Heart right ventricle (tissue), 16 donors: ENCODE data around the gene NT5DC1. TPM values are rescaled to one million over a fixed set of nuclear protein-coding genes. Genes with fewer than 3 reads are reported as not detected.

Experiments
- ATAC-seq, 8 donors: fragments of 200-7000 bp; cut with Tn5 transposase; one replicate each; pipeline ENCODE4 v1.9.1; 2020; ENCODE audit warnings: mild to moderate bottlenecking in 8 of 8, moderate library complexity in 8 of 8, moderate number of reproducible peaks in 1 of 8
- DNase-seq, 2 donors: peaks; one replicate each; pipeline ENCODE4 v3.0.0-alpha.2; 2020
- H3K27ac ChIP-seq, 10 donors: fragments of 200-600 bp; sonication (generic) in 2 of 10; one replicate each; pipeline versions ENCODE4 v1.5.0 to v1.8.0; 2020 to 2022; ENCODE audit warnings: mild to moderate bottlenecking in 3 of 10
- H3K27me3 ChIP-seq, 7 donors: fragments of 200-600 bp; one replicate each; pipeline ENCODE4 v1.8.0; 2021 to 2022; ENCODE audit warnings: mild to moderate bottlenecking in 2 of 7
- H3K36me3 ChIP-seq, 9 donors: fragments of 200-600 bp; sonication (generic) in 1 of 9; one replicate each; pipeline versions ENCODE4 v1.5.0 to v1.8.0; 2020 to 2022; ENCODE audit warnings: mild to moderate bottlenecking in 2 of 9
- H3K4me1 ChIP-seq, 9 donors: fragments of 200-600 bp; sonication (generic) in 1 of 9; one replicate each; pipeline versions ENCODE4 v1.5.0 to v1.8.0; 2020 to 2022; ENCODE audit warnings: mild to moderate bottlenecking in 4 of 9
- H3K4me3 ChIP-seq, 10 donors: fragments of 200-600 bp; sonication (generic) in 2 of 10; one replicate each; pipeline versions ENCODE4 v1.5.0 to v1.8.0; 2020 to 2022; ENCODE audit warnings: mild to moderate bottlenecking in 7 of 10, moderate library complexity in 2 of 10
- H3K9me3 ChIP-seq, 11 donors: fragments of 200-600 bp in 10 of 11; sonication (generic) in 2 of 11; one replicate each; pipeline versions ENCODE4 v1.5.0 to v1.8.0; 2013 to 2022; ENCODE audit warnings: mild to moderate bottlenecking in 2 of 11, control low read depth in 1 of 11, moderate library complexity in 1 of 11
- CTCF ChIP-seq, 9 donors: fragments of 200-600 bp; sonication (generic) in 2 of 9; IDR thresholded peaks; one replicate each; pipeline versions ENCODE4 v1.5.0 to v1.8.0; 2021 to 2022; ENCODE audit warnings: antibody characterized with exemption in 9 of 9, mild to moderate bottlenecking in 5 of 9, moderate library complexity in 1 of 9
- WGBS, 2 donors: extraction: QIAGEN DNeasy Blood & Tissue Kit; methylation state at CpG; one replicate each; pipeline ENCODE4 v1.1.7; 2013; ENCODE audit warnings: inconsistent platforms in 1 of 2; 5-methylcytosine and 5-hydroxymethylcytosine counted together
- intact Hi-C, 10 donors: fragments of 100-400 bp; cut with DNase I; formaldehyde crosslinking; loops; one replicate each; pipeline versions ENCODE4 v1.11.1 to v1.14.2; 2022
- polyA plus RNA-seq, 2 donors: library from polyadenylated mRNA; stranded (reverse); fragments of 200-250 nt; gene quantifications; one replicate each; pipeline ENCODE4 v1.2.3, GENCODE V29; 2013
- total RNA-seq, 10 donors: library from RNA; stranded (reverse); fragmentation: NEBNext Ultra II Directional in 3 of 10; extraction: Animal tissue kit (Norgen Biotek cat#: 25700) in 3 of 10; gene quantifications; one replicate each; pipeline versions ENCODE4 v1.2.1 to v1.2.4, GENCODE V29; 2021 to 2023
- donor health status: Arrhythmogenic right ventricular cardiomyopathy.
- donor health status: ischemic (EF 13 %, LVEDD 7.1; RV severe dilation, severe dysfunction).
- donor health status: healthy with polysubstance abuse.
- donor health status: DM: no; HTN: yes; CAD: no.
- donor health status: DM: no; HTN: no; CAD: no.
- donor health status: ischemic (EF 25% LVEDD 6.9; RV normal size, moderate dysfunction).
- donor health status: ischemic (EF 25% LVEDD 5.7; RV mildly dilated, moderate dysfunction).
- donor health status: healthy.
- donor health status: DM: yes; HTN: yes; CAD: no.
- donor health status: Ischemic cardiomyopathy.
- donor health status: ischemic (EF 35%, LVEDD 5.7; RV mildly dilated, moderate dysfunction).
- donor health status: nonischemic (EF 11% LVEDD 7.7; RV severe dilation, severe dysfunction).
- donor health status: DM: yes; HTN: yes; CAD: no.
- donor health status: PGD.
- donor health status: ischemic (EF 29% LVEDD 5.4; RV normal size, mild dysfunction).
- donor health status: nonischemic (EF 23%, LVEDD 6.1; RV moderate dilation, normal function).

The NT5DC1 gene
- total and polyA plus RNA-seq, 12 donors: 5.9 to 69.7 (median 57.3) TPM

DNA sequence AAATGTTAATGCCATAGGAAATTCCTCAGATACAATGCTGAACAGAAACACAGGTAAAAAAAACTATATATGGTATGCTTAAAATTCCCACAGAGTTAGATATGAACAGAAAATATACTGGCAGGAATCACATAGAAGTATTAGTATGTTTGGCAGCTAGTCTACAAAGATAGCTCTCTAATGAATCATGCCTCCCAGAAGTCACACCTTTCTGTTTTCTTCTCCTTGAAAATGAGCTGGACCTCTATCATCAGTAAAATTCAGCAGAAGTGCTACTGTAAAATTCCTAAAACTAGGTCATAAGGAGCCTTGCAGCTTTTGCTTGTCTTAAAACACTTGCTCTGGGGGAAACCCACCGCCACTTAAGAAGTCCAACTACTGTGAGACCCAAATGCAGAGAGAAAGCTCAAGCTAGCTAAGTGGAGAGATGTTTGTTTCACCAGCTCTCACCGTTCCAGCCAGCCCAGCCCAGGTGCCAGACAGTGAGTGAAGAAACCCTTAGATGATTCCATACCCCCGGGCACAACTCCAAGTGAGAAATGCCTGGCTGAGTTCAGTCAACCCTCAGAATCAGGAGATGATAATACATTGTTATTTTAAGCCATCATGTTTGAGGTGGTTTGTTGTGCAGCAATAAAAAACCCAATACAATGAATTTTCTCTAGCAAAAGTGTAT lies 110.2 kb downstream of the NT5DC1 start:
- ATAC-seq: peak; percentile 58 to 94 (median 90)
- WGBS, 2 donors: 36 to 50% methylated on average over 3 of the region's 3 CpGs
- DNase-seq: peak; percentile 45 to 71
- H3K36me3 ChIP-seq: no peaks in the 10 kb centered on the region
- no peak overlapping the region for H3K4me3 ChIP-seq
- H3K27ac ChIP-seq: peak overlapping the region in 6 of 10 donors; percentile 1 to 54 (median 22)
- no peak for TF ChIP-seq CTCF (IDR thresholded peaks at IDR 0.05)
- intact Hi-C loops: loop anchor here in 1 of 10 donors (10.0 kb wide), 1 partner anchor 354 kb away; no protein-coding TSS in a partner anchor
- H3K27me3 ChIP-seq: no peaks in the 10 kb centered on the region
- no peaks in the 10 kb centered on the region for H3K9me3 ChIP-seq
- peaks cover 0 to 17% (median 5%) of the 10 kb centered on the region in 9 donors for H3K4me1 ChIP-seq

DNA sequence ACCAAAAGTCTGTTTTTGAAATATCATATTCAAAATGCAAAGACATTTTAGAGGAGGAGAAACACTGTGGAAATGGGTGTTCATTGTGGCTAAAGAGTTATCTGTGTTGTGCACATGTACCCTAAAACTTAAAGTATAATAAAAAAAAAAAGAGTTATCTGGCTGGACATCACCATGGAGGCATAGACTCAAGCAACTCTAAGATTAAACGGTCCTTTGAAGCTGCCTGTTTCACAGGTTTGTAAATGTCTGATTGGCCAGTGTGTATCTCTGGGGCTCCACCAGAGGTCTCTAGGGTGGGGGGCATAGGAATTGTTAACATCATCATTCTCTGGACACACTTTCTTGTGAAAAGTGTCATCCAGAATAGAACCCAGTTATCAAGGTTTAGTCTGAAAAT lies 114.0 kb downstream of the NT5DC1 start:
- ATAC-seq (no peak), DNase-seq (no peak)
- Histone ChIP-seq H3K27ac (no peak overlapping the region), H3K4me3 (no peak overlapping the region), H3K27me3 (no peaks in the 10 kb centered on the region), H3K9me3 (no peaks in the 10 kb centered on the region), H3K4me1 (peaks cover 0 to 29% (median 8%) of the 10 kb centered on the region in 9 donors), H3K36me3 (no peaks in the 10 kb centered on the region)
- WGBS, 2 donors: 90 to 94% methylated on average over 1 of the region's 1 CpG
- intact Hi-C loops: loop anchor here in 3 of 10 donors (5.0 to 10.0 kb wide), 3 partner anchors 53 to 350 kb away; no protein-coding TSS in a partner anchor
- no peak for TF ChIP-seq CTCF (IDR thresholded peaks at IDR 0.05)

- DNase-seq (no peak), ATAC-seq (no peak)
- intact Hi-C loops: loop anchor here in 3 of 10 donors (5.0 to 10.0 kb wide), 3 partner anchors 52 to 349 kb away; no protein-coding TSS in a partner anchor
- no peak for TF ChIP-seq CTCF (IDR thresholded peaks at IDR 0.05)
- no peaks in the 10 kb centered on the region for H3K36me3 ChIP-seq
- no peak overlapping the region for H3K27ac ChIP-seq
- H3K4me1 ChIP-seq: peaks cover 0 to 34% (median 7%) of the 10 kb centered on the region in 9 donors
- no peaks in the 10 kb centered on the region for H3K27me3 ChIP-seq
- no peak overlapping the region for H3K4me3 ChIP-seq
- no peaks in the 10 kb centered on the region for H3K9me3 ChIP-seq
- WGBS, 2 donors: 80% methylated on average over 5 of the region's 5 CpGs
Observed at GRCh38 chr6:116215414-116215813, 114.8 kb downstream of the NT5DC1 start.

DNA sequence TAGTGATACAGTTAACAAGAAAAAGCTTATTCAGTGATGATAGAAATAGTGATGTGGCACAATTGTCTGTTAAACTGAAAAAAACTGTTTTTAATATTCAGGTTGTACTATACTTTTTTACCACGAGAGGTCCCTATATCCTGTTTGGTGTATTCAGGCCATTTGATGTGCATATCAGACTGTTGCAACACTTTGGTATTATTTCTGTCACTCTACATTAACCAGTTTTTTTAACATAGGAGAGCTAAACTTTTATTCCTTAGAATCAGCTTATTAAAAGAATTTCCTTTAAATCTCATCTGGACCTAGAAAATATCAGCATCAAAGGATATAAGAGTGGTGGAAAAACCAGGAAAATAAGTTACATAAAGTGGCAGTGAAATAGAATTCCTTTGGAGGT lies 116.4 kb downstream of the NT5DC1 start:
- H3K9me3 ChIP-seq: no peaks in the 10 kb centered on the region
- H3K4me3 ChIP-seq: no peak overlapping the region
- H3K27me3 ChIP-seq: no peaks in the 10 kb centered on the region
- ATAC-seq (peak in 4 of 8 donors; percentile 51 to 64 (median 54)), DNase-seq (no peak)
- intact Hi-C loops: loop anchor here in 3 of 10 donors (5.0 to 10.0 kb wide), 3 partner anchors 50 to 348 kb away; no protein-coding TSS in a partner anchor
- H3K27ac ChIP-seq: no peak overlapping the region
- peaks cover 0 to 27% (median 3%) of the 10 kb centered on the region in 9 donors for H3K4me1 ChIP-seq
- WGBS, 2 donors: 5 to 7% methylated on average over 1 of the region's 1 CpG
- peaks cover 0 to 11% (median 0%) of the 10 kb centered on the region in 9 donors for H3K36me3 ChIP-seq
- TF ChIP-seq CTCF (IDR thresholded peaks at IDR 0.05): peak; percentile 27 to 69 (median 58)
